Fibroblast of villous mesenchyme (primary cell): Measurements from ENCODE around the gene ITPK1. TPM values are rescaled to one million over a fixed set of nuclear protein-coding genes. Genes with fewer than 3 reads are reported as not detected.

ENCODE experiments used
- DNase-seq: peaks from one replicate; pipeline ENCODE4 v3.0.0-alpha.2; 2010; ENCODE audit warnings: low read depth
- H3K4me3 ChIP-seq: 2 replicates; pipeline ENCODE4 v1.5.1; 2011; ENCODE audit warnings: low read depth, mild to moderate bottlenecking, low read length
- CTCF ChIP-seq: IDR thresholded peaks from 2 replicates; pipeline ENCODE4 v1.5.1; 2012; ENCODE audit warnings: low read depth, mild to moderate bottlenecking, low read length; ENCODE audit not compliant: insufficient read depth
- total RNA-seq: library from RNA; depleted of rRNA; stranded (reverse); fragments of >200 nt; gene quantifications from 2 replicates; pipeline ENCODE4 v1.2.3, GENCODE V29; 2012

Gene ITPK1
- total RNA-seq, 1 donor: 15.5 TPM

- H3K4me3 ChIP-seq: no peak overlapping the region
- no peak for TF ChIP-seq CTCF
- no peak for DNase-seq
These were observed 213.5 kb downstream of the ITPK1 start for GRCh38 chr14:92902191-92902590.

- no peak for DNase-seq
- no peak for TF ChIP-seq CTCF
- no peak overlapping the region for H3K4me3 ChIP-seq
These were observed 215.1 kb downstream of the ITPK1 start for GRCh38 chr14:92900660-92901059.

- no peak for DNase-seq
- H3K4me3 ChIP-seq: no peak overlapping the region
- no peak for TF ChIP-seq CTCF
These were observed 217.1 kb downstream of the ITPK1 start for GRCh38 chr14:92898566-92899131.

GRCh38 chr14:92897922-92898565 lies 217.7 kb downstream of the ITPK1 start:
- H3K4me3 ChIP-seq: no peak overlapping the region
- no peak for TF ChIP-seq CTCF
- no peak for DNase-seq

- H3K4me3 ChIP-seq: no peak overlapping the region
- no peak for TF ChIP-seq CTCF
- DNase-seq: no peak
These were observed 220.3 kb downstream of the ITPK1 start for GRCh38 chr14:92895352-92895878.

- no peak for TF ChIP-seq CTCF
- H3K4me3 ChIP-seq: no peak overlapping the region
- no peak for DNase-seq
These were observed 223.1 kb downstream of the ITPK1 start for GRCh38 chr14:92892589-92892988.
